ENCODE data around the gene TLE4. TPM values are rescaled to one million over a fixed set of nuclear protein-coding genes. Genes with fewer than 3 reads are reported as not detected.
A peak's percentile ranks its signal among the peaks of the same experiment; 100 is the strongest.

TLE4 gene
- total and polyA plus RNA-seq, 8 donors, result 6.2 to 85.2 (median 22.0) TPM

DNA sequence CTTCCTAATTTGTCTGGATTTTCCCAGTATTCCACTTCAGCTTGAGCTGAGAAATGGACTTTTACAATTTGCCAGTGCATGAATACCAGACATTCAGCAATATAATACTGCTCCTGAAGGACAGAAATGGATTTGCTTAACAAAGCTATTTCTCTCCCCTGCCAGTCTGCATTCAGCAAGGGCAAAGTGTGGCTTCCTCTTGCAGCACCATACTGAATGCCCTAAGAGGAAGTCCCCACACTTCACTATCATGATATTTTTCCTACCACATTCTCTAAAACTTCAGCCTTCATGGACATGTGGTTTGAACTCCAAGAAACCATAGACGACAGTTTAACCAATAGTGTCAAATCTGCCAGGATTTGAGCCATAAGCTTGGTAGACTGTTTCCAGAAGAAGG, 19.8 kb upstream of the TLE4 start:
- H3K27ac ChIP-seq, result no peak overlapping the region
- no peaks in the 10 kb centered on the region for H3K4me1 ChIP-seq
- H3K9me3 ChIP-seq, result peaks cover 0 to 7% (median 3%) of the 10 kb centered on the region in 4 donors
- H3K4me3 ChIP-seq, result no peak overlapping the region
- no peak for TF ChIP-seq POLR2AphosphoS5 (IDR thresholded peaks at IDR 0.05)
- no peak for TF ChIP-seq POLR2A (IDR thresholded peaks at IDR 0.05)
- TF ChIP-seq, protein P1, sequence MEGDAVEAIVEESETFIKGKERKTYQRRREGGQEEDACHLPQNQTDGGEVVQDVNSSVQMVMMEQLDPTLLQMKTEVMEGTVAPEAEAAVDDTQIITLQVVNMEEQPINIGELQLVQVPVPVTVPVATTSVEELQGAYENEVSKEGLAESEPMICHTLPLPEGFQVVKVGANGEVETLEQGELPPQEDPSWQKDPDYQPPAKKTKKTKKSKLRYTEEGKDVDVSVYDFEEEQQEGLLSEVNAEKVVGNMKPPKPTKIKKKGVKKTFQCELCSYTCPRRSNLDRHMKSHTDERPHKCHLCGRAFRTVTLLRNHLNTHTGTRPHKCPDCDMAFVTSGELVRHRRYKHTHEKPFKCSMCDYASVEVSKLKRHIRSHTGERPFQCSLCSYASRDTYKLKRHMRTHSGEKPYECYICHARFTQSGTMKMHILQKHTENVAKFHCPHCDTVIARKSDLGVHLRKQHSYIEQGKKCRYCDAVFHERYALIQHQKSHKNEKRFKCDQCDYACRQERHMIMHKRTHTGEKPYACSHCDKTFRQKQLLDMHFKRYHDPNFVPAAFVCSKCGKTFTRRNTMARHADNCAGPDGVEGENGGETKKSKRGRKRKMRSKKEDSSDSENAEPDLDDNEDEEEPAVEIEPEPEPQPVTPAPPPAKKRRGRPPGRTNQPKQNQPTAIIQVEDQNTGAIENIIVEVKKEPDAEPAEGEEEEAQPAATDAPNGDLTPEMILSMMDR (IDR thresholded peaks at IDR 0.05), result no peak
- TF ChIP-seq EP300 (IDR thresholded peaks at IDR 0.05), result no peak
- intact Hi-C loops (cut with DNase I; ENCODE audit: low total_unique reads), result no loop called here
- no peaks in the 10 kb centered on the region for H3K27me3 ChIP-seq
- DNase-seq, result no peak
- WGBS, 5 donors, result 71 to 90% (median 73%) methylated on average over 1 of the region's 1 CpG
- H3K36me3 ChIP-seq, result no peaks in the 10 kb centered on the region

GRCh38 chr9:79555474-79556089, 16.2 kb upstream of the TLE4 start:
- peak in 1 of 2 donors; percentile 19 for DNase-seq
- H3K27me3 ChIP-seq, result no peaks in the 10 kb centered on the region
- TF ChIP-seq POLR2AphosphoS5 (IDR thresholded peaks at IDR 0.05) (no peak), POLR2A (IDR thresholded peaks at IDR 0.05) (no peak), EP300 (IDR thresholded peaks at IDR 0.05) (no peak)
- TF ChIP-seq, protein P1 (IDR thresholded peaks at IDR 0.05), result no peak

DNA sequence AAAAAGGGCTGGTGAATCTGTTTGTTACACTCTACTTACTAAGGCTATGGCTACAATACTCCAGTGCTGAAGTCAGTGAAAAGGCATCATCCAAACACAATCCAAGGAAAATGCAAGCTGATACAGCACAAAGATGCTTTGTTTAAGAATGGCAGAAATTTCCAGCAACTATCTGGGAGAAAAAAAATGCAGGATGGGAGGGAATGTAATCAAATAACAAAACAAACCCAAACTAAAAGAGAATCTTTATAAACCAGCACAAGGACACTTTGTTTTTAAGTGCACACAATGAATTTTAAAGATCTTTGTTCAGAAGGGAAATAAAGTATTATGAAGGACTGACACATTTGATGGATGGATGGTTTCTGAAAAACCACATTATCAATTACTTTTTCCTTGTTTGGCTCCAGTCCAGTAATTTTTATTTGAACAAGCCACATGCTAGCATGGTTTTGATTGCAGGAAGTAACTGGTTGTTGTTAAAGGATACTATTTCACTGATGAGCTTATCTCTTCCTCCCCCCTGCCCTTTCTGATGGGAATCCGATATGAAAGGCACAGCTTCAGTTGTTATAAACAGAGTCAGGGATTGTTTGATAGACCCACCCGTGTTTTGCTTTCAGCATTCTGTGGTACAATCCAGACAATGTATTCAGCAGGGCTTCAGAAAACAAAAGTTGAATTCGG, 12.1 kb upstream of the TLE4 start:
- TF ChIP-seq EP300 (IDR thresholded peaks at IDR 0.05) (no peak), POLR2AphosphoS5 (IDR thresholded peaks at IDR 0.05) (no peak), POLR2A (IDR thresholded peaks at IDR 0.05) (no peak)
- TF ChIP-seq, protein P1 (IDR thresholded peaks at IDR 0.05), result no peak
- H3K4me3 ChIP-seq, result no peak overlapping the region
- intact Hi-C loops (cut with DNase I; ENCODE audit: low total_unique reads), result no loop called here
- WGBS, 5 donors, result 10 to 27% (median 22%) methylated on average over 3 of the region's 3 CpGs
- no peaks in the 10 kb centered on the region for H3K36me3 ChIP-seq
- peaks cover 0 to 2% (median 0%) of the 10 kb centered on the region in 3 donors for H3K27me3 ChIP-seq
- no peaks in the 10 kb centered on the region for H3K9me3 ChIP-seq
- peak in 1 of 2 donors; percentile 33 for DNase-seq
- no peak overlapping the region for H3K27ac ChIP-seq
- peaks cover 0 to 9% (median 4%) of the 10 kb centered on the region in 4 donors for H3K4me1 ChIP-seq

More at GRCh38 chr9:79555474-79556089, 16.2 kb upstream of the TLE4 start:
- Histone ChIP-seq H3K9me3 (peaks cover 0 to 4% (median under 1%) of the 10 kb centered on the region in 4 donors), H3K4me3 (no peak overlapping the region), H3K36me3 (no peaks in the 10 kb centered on the region), H3K27ac (no peak overlapping the region), H3K4me1 (peaks cover 0 to 9% (median 4%) of the 10 kb centered on the region in 4 donors)
- WGBS, 5 donors, result 73 to 76% (median 75%) methylated on average over 5 of the region's 5 CpGs
- intact Hi-C loops (cut with DNase I; ENCODE audit: low total_unique reads), result no loop called here

- DNase-seq, result no peak
- Histone ChIP-seq H3K9me3 (peaks cover 0 to 5% (median 1%) of the 10 kb centered on the region in 4 donors), H3K4me3 (no peak overlapping the region), H3K36me3 (no peaks in the 10 kb centered on the region), H3K4me1 (peaks cover 0 to 9% (median 4%) of the 10 kb centered on the region in 4 donors), H3K27ac (no peak overlapping the region), H3K27me3 (peaks cover 0 to 3% (median 0%) of the 10 kb centered on the region in 3 donors)
- no peak for TF ChIP-seq POLR2A (IDR thresholded peaks at IDR 0.05)
- intact Hi-C loops (cut with DNase I; ENCODE audit: low total_unique reads), result no loop called here
- 89 to 98% (median 92%) methylated on average over 5 of the region's 5 CpGs for WGBS, 5 donors
Measured at GRCh38 chr9:79562749-79563386, 8.9 kb upstream of the TLE4 start.

Measured in stomach (tissue), 9 donors.